ENCODE measurements around the gene GRWD1.

DNA sequence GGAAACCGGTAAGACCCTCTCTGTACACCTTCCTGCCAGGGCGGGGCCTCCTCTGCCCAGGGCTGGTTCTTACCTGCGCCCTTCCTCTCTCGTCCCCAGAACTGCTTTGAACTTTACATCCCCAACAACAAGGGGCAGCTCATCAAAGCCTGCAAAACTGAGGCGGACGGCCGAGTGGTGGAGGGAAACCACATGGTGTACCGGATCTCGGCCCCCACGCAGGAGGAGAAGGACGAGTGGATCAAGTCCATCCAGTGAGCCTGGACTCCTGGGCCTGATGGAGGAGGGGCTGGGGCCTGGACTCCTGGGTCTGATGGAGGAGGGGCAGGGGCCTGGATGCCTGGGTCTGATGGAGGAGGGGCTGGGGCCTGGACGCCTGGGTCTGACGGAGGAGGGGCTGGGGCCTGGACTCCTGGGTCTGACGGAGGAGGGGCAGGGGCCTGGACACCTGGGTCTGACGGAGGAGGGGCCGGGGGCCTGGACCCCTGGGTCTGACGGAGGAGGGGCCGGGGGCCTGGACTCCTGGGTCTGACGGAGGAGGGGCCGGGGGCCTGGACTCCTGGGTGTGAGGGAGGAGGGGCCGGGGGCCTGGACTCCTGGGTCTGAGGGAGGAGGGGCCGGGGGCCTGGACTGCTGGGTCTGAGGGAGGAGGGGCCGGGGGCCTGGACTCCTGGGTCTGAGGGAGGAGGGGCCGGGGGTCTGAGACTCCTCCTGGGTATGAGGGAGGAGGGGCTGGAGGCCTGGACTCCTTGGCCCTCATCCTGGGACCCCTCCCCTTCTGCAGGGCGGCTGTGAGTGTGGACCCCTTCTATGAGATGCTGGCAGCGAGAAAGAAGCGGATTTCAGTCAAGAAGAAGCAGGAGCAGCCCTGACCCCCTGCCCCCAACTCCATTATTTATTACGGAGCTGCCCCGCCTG is 32.8 kb downstream of the GRWD1 start:
- TF ChIP-seq, protein P1, sequence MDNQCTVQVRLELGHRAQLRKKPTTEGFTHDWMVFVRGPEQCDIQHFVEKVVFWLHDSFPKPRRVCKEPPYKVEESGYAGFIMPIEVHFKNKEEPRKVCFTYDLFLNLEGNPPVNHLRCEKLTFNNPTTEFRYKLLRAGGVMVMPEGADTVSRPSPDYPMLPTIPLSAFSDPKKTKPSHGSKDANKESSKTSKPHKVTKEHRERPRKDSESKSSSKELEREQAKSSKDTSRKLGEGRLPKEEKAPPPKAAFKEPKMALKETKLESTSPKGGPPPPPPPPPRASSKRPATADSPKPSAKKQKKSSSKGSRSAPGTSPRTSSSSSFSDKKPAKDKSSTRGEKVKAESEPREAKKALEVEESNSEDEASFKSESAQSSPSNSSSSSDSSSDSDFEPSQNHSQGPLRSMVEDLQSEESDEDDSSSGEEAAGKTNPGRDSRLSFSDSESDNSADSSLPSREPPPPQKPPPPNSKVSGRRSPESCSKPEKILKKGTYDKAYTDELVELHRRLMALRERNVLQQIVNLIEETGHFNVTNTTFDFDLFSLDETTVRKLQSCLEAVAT (IDR thresholded peaks at IDR 0.05) = no peak
- TF ChIP-seq ZNF24 (IDR thresholded peaks at IDR 0.05) (no peak), NFYB (IDR thresholded peaks at IDR 0.05; ENCODE audit: insufficient read depth, low read depth, low read length) (no peak), SREBF1 (IDR thresholded peaks at IDR 0.05; ENCODE audit: low read length) (no peak), MEF2A (IDR thresholded peaks at IDR 0.05; ENCODE audit: insufficient read depth, low read depth, low read length) (no peak), POLR2A (IDR thresholded peaks at IDR 0.05; ENCODE audit: low read depth, low read length) (no peak), MYB (IDR thresholded peaks at IDR 0.05; ENCODE audit: borderline replicate concordance, low read depth, low read length) (no peak), RBBP5 (conservative IDR thresholded peaks at IDR 0.05) (no peak)
- TF ChIP-seq, protein P2, sequence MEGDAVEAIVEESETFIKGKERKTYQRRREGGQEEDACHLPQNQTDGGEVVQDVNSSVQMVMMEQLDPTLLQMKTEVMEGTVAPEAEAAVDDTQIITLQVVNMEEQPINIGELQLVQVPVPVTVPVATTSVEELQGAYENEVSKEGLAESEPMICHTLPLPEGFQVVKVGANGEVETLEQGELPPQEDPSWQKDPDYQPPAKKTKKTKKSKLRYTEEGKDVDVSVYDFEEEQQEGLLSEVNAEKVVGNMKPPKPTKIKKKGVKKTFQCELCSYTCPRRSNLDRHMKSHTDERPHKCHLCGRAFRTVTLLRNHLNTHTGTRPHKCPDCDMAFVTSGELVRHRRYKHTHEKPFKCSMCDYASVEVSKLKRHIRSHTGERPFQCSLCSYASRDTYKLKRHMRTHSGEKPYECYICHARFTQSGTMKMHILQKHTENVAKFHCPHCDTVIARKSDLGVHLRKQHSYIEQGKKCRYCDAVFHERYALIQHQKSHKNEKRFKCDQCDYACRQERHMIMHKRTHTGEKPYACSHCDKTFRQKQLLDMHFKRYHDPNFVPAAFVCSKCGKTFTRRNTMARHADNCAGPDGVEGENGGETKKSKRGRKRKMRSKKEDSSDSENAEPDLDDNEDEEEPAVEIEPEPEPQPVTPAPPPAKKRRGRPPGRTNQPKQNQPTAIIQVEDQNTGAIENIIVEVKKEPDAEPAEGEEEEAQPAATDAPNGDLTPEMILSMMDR (IDR thresholded peaks at IDR 0.05 in 2 of 3, conservative IDR thresholded peaks at IDR 0.05 in 1 of 3; ENCODE audit: control insufficient read depth in 2 of 3, extremely low read depth in 1 of 3, insufficient read depth in 1 of 3, low read depth in 3 of 3, low read length in 3 of 3) = no peak
- TF ChIP-seq, protein P3, sequence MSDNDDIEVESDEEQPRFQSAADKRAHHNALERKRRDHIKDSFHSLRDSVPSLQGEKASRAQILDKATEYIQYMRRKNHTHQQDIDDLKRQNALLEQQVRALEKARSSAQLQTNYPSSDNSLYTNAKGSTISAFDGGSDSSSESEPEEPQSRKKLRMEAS (IDR thresholded peaks at IDR 0.05; ENCODE audit: low read depth, low read length) = no peak

Measured in GM12878 (cell line).